PFSK-1 (cell line): ENCODE data around the gene AGO3.

Experiments
- FOXP2 ChIP-seq: optimal IDR thresholded peaks from 2 replicates; pipeline ENCODE3; 2011; ENCODE audit warnings: borderline replicate concordance, control low read depth, inconsistent platforms; ENCODE audit not compliant: insufficient read depth; ENCODE audit errors: extremely low read length, extremely low read depth
- POLR2AphosphoS5 ChIP-seq: IDR thresholded peaks from 2 replicates; pipeline ENCODE4 v1.6.1; 2012; ENCODE audit warnings: low read depth, mild to moderate bottlenecking, control low read depth, low read length, moderate library complexity
- REST ChIP-seq, 2 experiments: IDR thresholded peaks; 2 replicates each; pipeline versions ENCODE4 v1.6.1 to v1.8.0; 2011 to 2012; ENCODE audit warnings: low read depth in 2 of 2, low read length in 2 of 2, control low read depth in 1 of 2, inconsistent platforms in 1 of 2, mild to moderate bottlenecking in 1 of 2, moderate library complexity in 1 of 2; ENCODE audit not compliant: insufficient read depth in 1 of 2
- SIN3A ChIP-seq: IDR thresholded peaks from 2 replicates; pipeline ENCODE4 v1.6.1; 2012; ENCODE audit warnings: mild to moderate bottlenecking, low read length, moderate library complexity, borderline replicate concordance; ENCODE audit not compliant: insufficient read depth
- TAF1 ChIP-seq: IDR thresholded peaks from 2 replicates; pipeline ENCODE4 v1.6.1; 2012; ENCODE audit warnings: low read length, control low read depth, borderline replicate concordance; ENCODE audit not compliant: insufficient read depth

AGO3 gene

GRCh38 chr1:36096500-36097432 lies 165.9 kb downstream of the AGO3 start:
- TF ChIP-seq TAF1 (no peak), POLR2AphosphoS5 (no peak), REST (IDR thresholded peaks at IDR 0.05; ENCODE audit: insufficient read depth in 1 of 2, low read depth in 2 of 2, low read length in 2 of 2) (no peak)

- TF ChIP-seq TAF1 (no peak), FOXP2 (no peak), POLR2AphosphoS5 (no peak), REST (IDR thresholded peaks at IDR 0.05; ENCODE audit: insufficient read depth in 1 of 2, low read depth in 2 of 2, low read length in 2 of 2) (no peak), SIN3A (no peak)
These were observed 167.0 kb downstream of the AGO3 start for GRCh38 chr1:36097693-36098585.

DNA sequence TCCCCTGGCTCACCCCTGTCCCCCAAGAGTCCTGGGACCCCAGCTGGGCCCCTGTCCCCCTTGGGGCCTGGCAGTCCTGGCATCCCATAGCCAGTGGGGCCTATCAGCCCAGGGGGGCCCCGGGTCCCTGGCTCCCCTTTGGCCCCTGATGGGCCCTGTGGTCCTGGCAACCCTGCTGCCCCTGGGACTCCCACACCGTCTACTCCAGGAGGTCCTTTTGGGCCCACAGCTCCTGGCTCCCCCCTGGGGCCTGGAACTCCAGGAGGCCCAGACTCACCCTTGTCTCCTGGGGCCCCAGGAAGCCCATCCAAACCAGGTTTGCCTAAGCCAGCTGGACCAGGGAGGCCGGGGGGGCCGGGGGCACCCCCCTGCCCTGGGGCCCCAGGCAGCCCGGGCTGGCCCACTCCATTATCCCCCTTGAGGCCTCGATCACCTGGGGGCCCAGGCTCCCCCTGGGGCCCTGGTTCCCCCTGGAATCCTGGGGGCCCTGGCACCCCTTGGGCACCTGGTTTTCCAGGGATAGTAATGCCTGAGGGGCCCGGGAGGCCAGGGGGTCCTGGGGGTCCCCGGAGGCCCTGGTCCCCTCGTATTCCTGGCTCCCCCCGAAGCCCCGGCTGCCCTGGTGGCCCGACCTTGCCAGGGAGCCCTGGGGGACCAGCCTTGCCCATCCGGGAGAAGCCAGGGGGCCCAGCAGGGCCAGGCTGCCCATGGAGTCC lies 167.9 kb downstream of the AGO3 start:
- TF ChIP-seq FOXP2 (no peak), POLR2AphosphoS5 (no peak), REST (IDR thresholded peaks at IDR 0.05; ENCODE audit: insufficient read depth in 1 of 2, low read depth in 2 of 2, low read length in 2 of 2) (no peak), SIN3A (no peak), TAF1 (no peak)

- TF ChIP-seq POLR2AphosphoS5 (no peak), FOXP2 (no peak), TAF1 (no peak), REST (IDR thresholded peaks at IDR 0.05; ENCODE audit: insufficient read depth in 1 of 2, low read depth in 2 of 2, low read length in 2 of 2) (no peak), SIN3A (no peak)
These were observed 168.9 kb downstream of the AGO3 start for GRCh38 chr1:36099681-36100341.
